ENCODE results near the gene ANKS1B.

DNA sequence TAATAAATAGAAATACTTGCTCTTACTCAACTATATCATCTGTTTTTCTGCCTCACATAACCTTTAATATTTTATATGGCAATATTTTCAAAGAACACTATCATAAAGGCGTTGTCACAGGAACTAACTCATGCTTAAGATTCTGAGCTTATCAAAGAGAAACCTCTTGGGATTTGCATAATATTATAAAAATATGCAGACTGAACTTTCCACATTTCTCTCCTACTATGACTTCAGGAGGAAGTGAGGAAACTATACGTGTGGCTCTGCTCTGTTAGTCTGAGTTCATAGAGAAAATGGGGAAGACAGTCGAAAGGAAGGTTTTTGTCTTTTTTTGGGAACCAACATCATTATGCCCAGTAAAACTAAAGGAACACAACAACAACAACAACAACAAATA, 212.5 kb downstream of the ANKS1B start:
- no peak for TF ChIP-seq ELF4 (CRISPR knock-in tag; IDR thresholded peaks at IDR 0.05; ENCODE audit: low read depth)
- TF ChIP-seq, protein P1, sequence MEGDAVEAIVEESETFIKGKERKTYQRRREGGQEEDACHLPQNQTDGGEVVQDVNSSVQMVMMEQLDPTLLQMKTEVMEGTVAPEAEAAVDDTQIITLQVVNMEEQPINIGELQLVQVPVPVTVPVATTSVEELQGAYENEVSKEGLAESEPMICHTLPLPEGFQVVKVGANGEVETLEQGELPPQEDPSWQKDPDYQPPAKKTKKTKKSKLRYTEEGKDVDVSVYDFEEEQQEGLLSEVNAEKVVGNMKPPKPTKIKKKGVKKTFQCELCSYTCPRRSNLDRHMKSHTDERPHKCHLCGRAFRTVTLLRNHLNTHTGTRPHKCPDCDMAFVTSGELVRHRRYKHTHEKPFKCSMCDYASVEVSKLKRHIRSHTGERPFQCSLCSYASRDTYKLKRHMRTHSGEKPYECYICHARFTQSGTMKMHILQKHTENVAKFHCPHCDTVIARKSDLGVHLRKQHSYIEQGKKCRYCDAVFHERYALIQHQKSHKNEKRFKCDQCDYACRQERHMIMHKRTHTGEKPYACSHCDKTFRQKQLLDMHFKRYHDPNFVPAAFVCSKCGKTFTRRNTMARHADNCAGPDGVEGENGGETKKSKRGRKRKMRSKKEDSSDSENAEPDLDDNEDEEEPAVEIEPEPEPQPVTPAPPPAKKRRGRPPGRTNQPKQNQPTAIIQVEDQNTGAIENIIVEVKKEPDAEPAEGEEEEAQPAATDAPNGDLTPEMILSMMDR (IDR thresholded peaks at IDR 0.05), result no peak
- TF ChIP-seq, protein P2, sequence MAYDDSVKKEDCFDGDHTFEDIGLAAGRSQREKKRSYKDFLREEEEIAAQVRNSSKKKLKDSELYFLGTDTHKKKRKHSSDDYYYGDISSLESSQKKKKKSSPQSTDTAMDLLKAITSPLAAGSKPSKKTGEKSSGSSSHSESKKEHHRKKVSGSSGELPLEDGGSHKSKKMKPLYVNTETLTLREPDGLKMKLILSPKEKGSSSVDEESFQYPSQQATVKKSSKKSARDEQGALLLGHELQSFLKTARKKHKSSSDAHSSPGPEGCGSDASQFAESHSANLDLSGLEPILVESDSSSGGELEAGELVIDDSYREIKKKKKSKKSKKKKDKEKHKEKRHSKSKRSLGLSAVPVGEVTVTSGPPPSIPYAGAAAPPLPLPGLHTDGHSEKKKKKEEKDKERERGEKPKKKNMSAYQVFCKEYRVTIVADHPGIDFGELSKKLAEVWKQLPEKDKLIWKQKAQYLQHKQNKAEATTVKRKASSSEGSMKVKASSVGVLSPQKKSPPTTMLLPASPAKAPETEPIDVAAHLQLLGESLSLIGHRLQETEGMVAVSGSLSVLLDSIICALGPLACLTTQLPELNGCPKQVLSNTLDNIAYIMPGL (CRISPR knock-in tag; IDR thresholded peaks at IDR 0.05), result no peak
- TF ChIP-seq CREM (CRISPR knock-in tag; IDR thresholded peaks at IDR 0.05), result no peak
- no peak for TF ChIP-seq FOXJ3 (CRISPR knock-in tag; IDR thresholded peaks at IDR 0.05; ENCODE audit: borderline replicate concordance)
- no peak for TF ChIP-seq FOXK1 (CRISPR knock-in tag; IDR thresholded peaks at IDR 0.05)
- TF ChIP-seq CBFB (CRISPR knock-in tag; IDR thresholded peaks at IDR 0.05; ENCODE audit: low read depth), result no peak
- TF ChIP-seq TCF7 (CRISPR knock-in tag; IDR thresholded peaks at IDR 0.05; ENCODE audit: low read depth), result no peak
- no peak for TF ChIP-seq EMX1 (CRISPR knock-in tag; IDR thresholded peaks at IDR 0.05)
- no peak for TF ChIP-seq CREB1 (CRISPR knock-in tag; IDR thresholded peaks at IDR 0.05)
- no peak for TF ChIP-seq ESRRA (CRISPR knock-in tag; IDR thresholded peaks at IDR 0.05; ENCODE audit: borderline replicate concordance)
